Mesendoderm (in vitro differentiated cells): ENCODE results near the gene KLHL12.
"Not testable (repeated sequence)": the region's sequence is repeated elsewhere in the genome, so short reads cannot be mapped to it uniquely, and the experiment has no call there.

Experiments
- DNase-seq: peaks from one replicate; pipeline ENCODE4 v3.0.0; 2013
- H2AK5ac ChIP-seq: 2 replicates; pipeline ENCODE4 v1.6.1; 2013; ENCODE audit warnings: low read length, inconsistent platforms
- H2BK120ac ChIP-seq: 2 replicates; pipeline ENCODE4 v1.6.1; 2013; ENCODE audit warnings: low read depth, mild to moderate bottlenecking, low read length, moderate library complexity, mixed read lengths
- H2BK15ac ChIP-seq: replicated peaks from 2 replicates; pipeline ENCODE4 v1.6.1; 2013; ENCODE audit warnings: low read depth, mild to moderate bottlenecking, moderate library complexity
- H2BK5ac ChIP-seq: 2 replicates; pipeline ENCODE4 v1.6.1; 2013; ENCODE audit warnings: low read length, inconsistent platforms
- H3K18ac ChIP-seq: 2 replicates; pipeline ENCODE4 v1.6.1; 2013; ENCODE audit warnings: mild to moderate bottlenecking, low read length, mixed read lengths
- H3K23ac ChIP-seq: one replicate; pipeline ENCODE4 v1.6.1; 2013; ENCODE audit warnings: low read length
- H3K27ac ChIP-seq: 2 replicates; pipeline ENCODE4 v1.5.1; 2013; ENCODE audit warnings: low read depth, mild to moderate bottlenecking, inconsistent platforms, low read length, moderate library complexity
- H3K27me3 ChIP-seq: 2 replicates; pipeline ENCODE4 v1.6.1; 2013; ENCODE audit warnings: low read length, control low read depth, mild to moderate bottlenecking, inconsistent platforms; ENCODE audit not compliant: insufficient read depth, poor library complexity
- H3K36me3 ChIP-seq: 2 replicates; pipeline ENCODE4 v1.6.1; 2013; ENCODE audit warnings: low read length, inconsistent platforms; ENCODE audit not compliant: control insufficient read depth, insufficient read depth
- H3K4ac ChIP-seq: one replicate; pipeline ENCODE4 v1.6.1; 2013; ENCODE audit warnings: low read depth, mild to moderate bottlenecking, low read length, moderate library complexity
- H3K4me1 ChIP-seq: 2 replicates; pipeline ENCODE4 v1.6.1; 2013; ENCODE audit warnings: low read depth, low read length, inconsistent platforms; ENCODE audit not compliant: control insufficient read depth
- H3K4me2 ChIP-seq: 2 replicates; pipeline ENCODE4 v1.6.1; 2013; ENCODE audit warnings: low read length
- H3K4me3 ChIP-seq: 2 replicates; pipeline ENCODE4 v1.5.1; 2013; ENCODE audit warnings: mild to moderate bottlenecking, low read length
- H3K56ac ChIP-seq: one replicate; pipeline ENCODE4 v1.6.1; 2013; ENCODE audit warnings: low read length
- H3K79me1 ChIP-seq: 2 replicates; pipeline ENCODE4 v1.6.1; 2013; ENCODE audit warnings: low read length, inconsistent platforms
- H3K79me2 ChIP-seq: 2 replicates; pipeline ENCODE4 v1.6.1; 2013; ENCODE audit warnings: mild to moderate bottlenecking, low read length; ENCODE audit not compliant: control insufficient read depth, insufficient read depth
- H3K9ac ChIP-seq: 2 replicates; pipeline ENCODE4 v1.6.1; 2013; ENCODE audit warnings: low read length, inconsistent platforms
- H4K5ac ChIP-seq: one replicate; pipeline ENCODE4 v1.6.1; 2013; ENCODE audit warnings: low read length
- H4K8ac ChIP-seq: one replicate; pipeline ENCODE4 v1.6.1; 2013; ENCODE audit warnings: low read depth, mild to moderate bottlenecking, control low read depth, low read length, moderate library complexity
- WGBS: extraction: QIAGEN DNeasy Blood & Tissue Kit; methylation state at CpG from one replicate; pipeline ENCODE4 v1.1.7; 2013; ENCODE audit warnings: low lambda C conversion rate, missing lambda C conversion rate; ENCODE audit not compliant: insufficient coverage; ENCODE audit errors: extremely low coverage; 5-methylcytosine and 5-hydroxymethylcytosine counted together

KLHL12 gene

DNA sequence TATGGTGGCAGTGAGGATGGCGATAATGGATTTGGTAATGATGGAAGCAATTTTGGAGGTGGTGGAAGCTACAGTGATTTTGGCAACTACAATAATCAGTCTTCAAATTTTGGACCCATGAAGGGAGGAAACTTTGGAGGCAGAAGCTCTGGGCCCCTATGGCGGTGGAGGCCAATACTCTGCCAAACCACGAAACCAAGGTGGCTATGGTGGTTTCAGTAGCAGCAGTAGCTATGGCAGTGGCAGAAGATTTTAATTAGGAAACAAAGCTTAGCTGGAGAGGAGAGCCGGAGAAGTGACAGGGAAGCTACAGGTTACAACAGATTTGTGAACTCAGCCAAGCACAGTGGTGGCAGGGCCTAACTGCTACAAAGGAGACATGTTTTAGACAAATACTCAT, 14.6 kb downstream of the KLHL12 start:
- H3K56ac ChIP-seq, H3K27ac ChIP-seq, H2BK15ac ChIP-seq, H3K4ac ChIP-seq, H3K18ac ChIP-seq, H3K4me2 ChIP-seq, H3K4me3 ChIP-seq, H3K23ac ChIP-seq, H3K79me2 ChIP-seq, H3K4me1 ChIP-seq, H2AK5ac ChIP-seq, H4K5ac ChIP-seq, H2BK120ac ChIP-seq, H2BK5ac ChIP-seq, H3K79me1 ChIP-seq, H3K27me3 ChIP-seq, DNase-seq, H4K8ac ChIP-seq, H3K9ac ChIP-seq, H3K36me3 ChIP-seq: not testable (repeated sequence)
- no CpG with 5 or more reads among the region's 4 CpGs for WGBS

DNA sequence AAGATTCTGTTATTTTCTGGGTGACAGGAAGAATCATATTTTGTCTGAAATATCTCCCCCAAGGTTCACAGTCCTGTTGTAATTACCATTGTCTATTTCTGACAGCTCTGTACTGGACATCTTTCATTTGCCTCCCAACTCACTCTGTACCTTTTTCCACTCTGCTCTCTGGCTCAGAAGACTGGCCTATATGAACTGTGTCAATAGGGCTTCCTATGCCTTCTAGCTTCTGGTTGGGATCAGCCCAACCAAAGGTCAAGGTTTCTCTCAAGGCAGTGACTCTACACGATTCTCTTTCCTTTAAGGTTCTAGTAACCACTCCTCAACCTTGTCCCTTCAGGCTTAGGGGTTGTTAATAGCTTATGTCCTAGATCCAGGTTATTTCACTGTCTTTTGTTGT, 17.5 kb downstream of the KLHL12 start:
- no peak overlapping the region for H3K4ac ChIP-seq
- no peak overlapping the region for H2AK5ac ChIP-seq
- H3K9ac ChIP-seq: no peak overlapping the region
- no peak overlapping the region for H3K4me3 ChIP-seq
- H3K36me3 ChIP-seq: peaks cover 3% of the 10 kb centered on the region
- H3K18ac ChIP-seq: no peak overlapping the region
- H3K4me2 ChIP-seq: no peak overlapping the region
- no peaks in the 10 kb centered on the region for H3K79me1 ChIP-seq
- H2BK5ac ChIP-seq: no peak overlapping the region
- no peaks in the 10 kb centered on the region for H3K4me1 ChIP-seq
- no peak overlapping the region for H3K56ac ChIP-seq
- no peak overlapping the region for H2BK120ac ChIP-seq
- H3K27me3 ChIP-seq: no peaks in the 10 kb centered on the region
- H4K8ac ChIP-seq: no peak overlapping the region
- H3K79me2 ChIP-seq: no peaks in the 10 kb centered on the region
- WGBS: no CpG with 5 or more reads among the region's 1 CpG
- H3K23ac ChIP-seq: no peak overlapping the region
- H4K5ac ChIP-seq: no peak overlapping the region
- no peak overlapping the region for H3K27ac ChIP-seq
- no peak overlapping the region for H2BK15ac ChIP-seq
- no peak for DNase-seq

DNA sequence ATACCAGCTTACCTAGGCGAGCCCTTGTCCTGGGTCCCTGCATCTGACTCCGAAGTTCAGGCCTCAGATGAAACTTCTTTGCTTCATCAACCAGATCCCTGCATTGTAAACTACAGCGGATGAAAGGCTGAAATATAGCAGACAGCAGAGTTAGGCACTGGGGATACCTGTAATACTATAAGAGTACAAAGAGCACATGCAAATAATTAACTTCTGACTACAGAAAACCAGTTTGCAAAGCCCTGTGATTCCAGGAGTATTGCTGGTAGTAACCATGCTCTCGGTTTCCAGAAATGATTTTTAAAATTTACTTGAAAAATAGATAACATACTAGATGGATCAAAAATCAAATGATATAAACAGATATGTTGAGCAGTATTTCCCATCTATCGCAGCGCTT, 18.0 kb downstream of the KLHL12 start:
- no peak for DNase-seq
- H3K27ac ChIP-seq: no peak overlapping the region
- H2BK15ac ChIP-seq: no peak overlapping the region
- H3K4me2 ChIP-seq: no peak overlapping the region
- H3K18ac ChIP-seq: no peak overlapping the region
- no peaks in the 10 kb centered on the region for H3K27me3 ChIP-seq
- H3K4me1 ChIP-seq: no peaks in the 10 kb centered on the region
- no peak overlapping the region for H4K5ac ChIP-seq
- no peak overlapping the region for H3K4ac ChIP-seq
- H3K9ac ChIP-seq: no peak overlapping the region
- H3K79me1 ChIP-seq: no peaks in the 10 kb centered on the region
- no peak overlapping the region for H2BK120ac ChIP-seq
- no peaks in the 10 kb centered on the region for H3K79me2 ChIP-seq
- H2BK5ac ChIP-seq: no peak overlapping the region
- H3K56ac ChIP-seq: no peak overlapping the region
- H3K36me3 ChIP-seq: peaks cover 3% of the 10 kb centered on the region
- H2AK5ac ChIP-seq: no peak overlapping the region
- H3K23ac ChIP-seq: no peak overlapping the region
- no peak overlapping the region for H4K8ac ChIP-seq
- no CpG with 5 or more reads among the region's 6 CpGs for WGBS
- no peak overlapping the region for H3K4me3 ChIP-seq

DNA sequence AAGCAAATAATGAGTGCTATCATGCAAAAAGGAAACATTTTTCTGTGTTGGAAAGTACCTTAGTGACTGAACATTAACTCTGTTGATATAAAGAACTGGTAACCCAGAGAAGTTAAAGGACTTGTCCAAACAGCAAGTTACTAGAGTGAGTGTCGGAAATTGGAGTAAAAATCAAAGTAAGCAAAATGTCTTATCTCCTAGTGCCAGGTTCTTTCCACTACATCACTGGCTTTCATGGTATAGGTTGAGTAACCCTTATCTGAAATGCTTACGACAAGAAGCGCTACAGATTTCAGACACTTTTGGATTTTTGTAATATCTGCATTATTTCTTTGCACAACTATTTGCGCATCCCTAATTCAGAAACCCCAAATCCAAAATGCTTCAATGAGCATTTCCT, 21.7 kb downstream of the KLHL12 start:
- Histone ChIP-seq H4K8ac (no peak overlapping the region), H3K9ac (no peak overlapping the region), H3K18ac (no peak overlapping the region), H3K4me1 (no peaks in the 10 kb centered on the region), H3K4me3 (no peak overlapping the region), H3K27me3 (no peaks in the 10 kb centered on the region), H3K4me2 (no peak overlapping the region), H3K27ac (no peak overlapping the region), H3K36me3 (no peaks in the 10 kb centered on the region), H4K5ac (no peak overlapping the region), H3K56ac (no peak overlapping the region), H3K4ac (no peak overlapping the region), H3K79me2 (no peaks in the 10 kb centered on the region), H3K79me1 (no peaks in the 10 kb centered on the region), H2AK5ac (no peak overlapping the region), H3K23ac (no peak overlapping the region), H2BK5ac (no peak overlapping the region), H2BK15ac (no peak overlapping the region), H2BK120ac (no peak overlapping the region)
- no peak for DNase-seq
- no CpG with 5 or more reads among the region's 4 CpGs for WGBS

DNA sequence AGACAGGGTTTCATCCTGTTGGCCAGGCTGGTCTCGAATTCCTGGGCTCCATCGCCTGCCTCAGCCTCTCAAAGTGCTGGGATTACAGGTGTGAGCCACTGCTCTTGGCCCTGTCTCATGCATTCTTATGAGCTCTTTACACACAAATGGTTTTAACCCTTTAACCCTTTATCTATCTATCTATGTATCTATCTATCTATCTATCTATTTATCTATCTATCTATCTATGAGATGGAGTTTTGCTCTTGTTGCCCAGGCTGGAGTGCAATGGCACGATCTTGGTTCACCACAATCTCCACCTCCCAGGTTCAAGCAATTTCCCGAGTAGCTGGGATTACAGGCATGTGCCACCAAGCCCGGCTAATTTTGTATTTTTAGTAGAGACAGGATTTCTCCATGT, 23.2 kb downstream of the KLHL12 start:
- H2BK120ac ChIP-seq, H3K27ac ChIP-seq, H2BK15ac ChIP-seq, DNase-seq, H3K56ac ChIP-seq, H3K4me1 ChIP-seq, H3K4ac ChIP-seq, H2AK5ac ChIP-seq, H3K23ac ChIP-seq, H3K4me2 ChIP-seq, H4K8ac ChIP-seq, H3K79me2 ChIP-seq, H4K5ac ChIP-seq, H3K27me3 ChIP-seq, H3K36me3 ChIP-seq, H3K4me3 ChIP-seq, H3K18ac ChIP-seq, H3K79me1 ChIP-seq, H2BK5ac ChIP-seq, H3K9ac ChIP-seq: not testable (repeated sequence)
- no CpG with 5 or more reads among the region's 5 CpGs for WGBS

DNA sequence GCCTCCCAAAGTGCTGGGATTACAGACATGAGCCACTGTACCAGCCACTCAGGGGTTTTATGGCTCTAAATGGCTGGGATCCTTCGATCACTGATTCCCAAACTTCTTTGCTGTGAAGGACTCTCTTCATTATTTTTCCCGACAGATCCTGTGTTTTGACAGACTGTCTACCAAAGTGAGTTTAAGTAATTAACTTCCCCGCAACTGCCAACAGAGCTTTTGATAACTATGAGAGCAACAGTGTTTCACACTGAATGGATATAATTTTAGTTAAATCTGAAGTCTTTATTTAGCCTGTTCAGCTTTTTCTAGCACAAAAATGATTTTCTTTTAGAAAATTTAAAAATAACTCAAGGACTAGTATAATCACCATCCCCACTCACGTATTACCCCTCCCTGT, 25.5 kb downstream of the KLHL12 start:
- Histone ChIP-seq H4K8ac (no peak overlapping the region), H2BK120ac (no peak overlapping the region), H3K27ac (no peak overlapping the region), H3K4ac (no peak overlapping the region), H3K4me2 (no peak overlapping the region), H3K4me3 (no peak overlapping the region), H4K5ac (no peak overlapping the region), H2AK5ac (no peak overlapping the region), H3K79me1 (no peaks in the 10 kb centered on the region), H2BK5ac (no peak overlapping the region), H3K4me1 (no peaks in the 10 kb centered on the region), H3K9ac (no peak overlapping the region), H3K36me3 (no peaks in the 10 kb centered on the region), H2BK15ac (no peak overlapping the region), H3K56ac (no peak overlapping the region), H3K79me2 (no peaks in the 10 kb centered on the region), H3K27me3 (no peaks in the 10 kb centered on the region), H3K23ac (no peak overlapping the region), H3K18ac (no peak overlapping the region)
- DNase-seq: no peak
- WGBS: no CpG with 5 or more reads among the region's 4 CpGs
